ENCODE data around the gene TERT. TPM values are rescaled to one million over a fixed set of nuclear protein-coding genes. Genes with fewer than 3 reads are reported as not detected.

The TERT gene
- total and polyA plus RNA-seq, 2 of the 13 experiments (the other 11 are each of a cell fraction or from before 2014, with no cell fraction given) = 4.3 to 5.9 TPM

DNA sequence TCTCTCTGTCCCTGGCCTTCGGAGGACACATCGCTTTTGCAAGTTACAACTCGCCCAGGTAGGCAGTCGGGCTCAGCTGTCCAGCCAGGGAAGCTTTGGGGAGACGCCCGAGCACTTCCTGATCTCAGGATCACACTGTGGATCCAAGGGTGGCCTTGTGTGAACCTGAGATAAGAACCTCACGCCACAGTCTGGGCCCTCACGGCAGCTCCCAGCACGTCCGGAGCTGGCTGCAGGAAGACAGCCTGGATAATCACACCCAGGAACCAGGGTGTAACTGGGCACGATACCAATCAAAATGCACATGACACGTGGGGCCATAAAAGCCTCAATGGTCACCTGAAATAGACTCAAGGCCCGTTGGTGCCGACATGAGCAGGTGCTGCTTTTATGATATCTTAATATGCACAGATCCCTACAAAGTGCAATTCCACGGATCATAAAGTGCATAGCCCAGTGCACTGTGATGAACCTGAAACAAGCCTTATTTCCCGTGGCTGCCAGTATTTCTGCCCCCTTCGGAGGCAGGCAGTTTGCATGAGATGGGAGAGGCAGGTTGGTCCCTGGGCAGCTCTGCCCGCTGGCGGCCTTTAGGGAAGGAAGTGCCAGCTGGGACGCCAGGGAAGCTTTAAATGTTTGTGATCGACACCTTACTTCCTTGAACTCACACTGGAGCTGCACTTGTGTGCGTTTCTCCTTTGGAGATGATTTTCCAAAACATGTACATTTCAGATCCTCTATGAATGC, 55.2 kb downstream of the TERT start:
- H3K4me3 ChIP-seq (replicated peaks in 1 of 3; ENCODE audit: insufficient read depth in 1 of 3, low read depth in 2 of 3, low read length in 3 of 3) = no peak overlapping the region
- intact Hi-C loops (cut with micrococcal nuclease; ENCODE audit: unreplicated experiment) (no loop called here), in situ Hi-C loops (cut with HindIII; ENCODE audit: extremely low pct_ligation_motif_present, low pct_unique_long_range_greater_than_20kb) (loop anchor here (5.0 kb wide), 1 partner anchor 67 kb away; no protein-coding TSS in a partner anchor)
- CTCF ChIA-PET (ENCODE audit: low intra/inter-chr PET ratio, low total read pairs) = no interaction called here
- ATAC-seq = no peak
- H3K36me3 ChIP-seq (replicated peaks in 1 of 2; ENCODE audit: control insufficient read depth in 1 of 2, insufficient read depth in 2 of 2, low read length in 2 of 2) = no peaks in the 10 kb centered on the region
- peaks cover 14 to 58% of the 10 kb centered on the region in 2 experiments for H3K27me3 ChIP-seq (ENCODE audit: control insufficient read depth in 1 of 2, insufficient read depth in 2 of 2, low read length in 2 of 2)
- no peak overlapping the region for H3K4me2 ChIP-seq (ENCODE audit: low read depth, low read length)
- POLR2A ChIA-PET = no interaction called here
- no peak overlapping the region for H3K9ac ChIP-seq (ENCODE audit: insufficient read depth, low read depth, low read length)
- H2AFZ ChIP-seq (ENCODE audit: low read length) = no peak overlapping the region
- 33% methylated on average over 1 of the region's 22 CpGs for WGBS (ENCODE audit: low lambda C conversion rate)
- no peaks in the 10 kb centered on the region for H3K9me3 ChIP-seq (ENCODE audit: low read length)
- no peaks in the 10 kb centered on the region for H3K79me2 ChIP-seq (ENCODE audit: insufficient read depth, low read length)
- peaks cover 8% of the 10 kb centered on the region; the same call in 1 of the 2 replicates for H3K4me1 ChIP-seq (ENCODE audit: insufficient read depth, low read length)
- FAIRE-seq = no peak
- H3K27ac ChIP-seq (ENCODE audit: extremely low read length, insufficient read depth, low read length) = no peak overlapping the region
- no TSS peak for BruUV-seq (replicated peaks)
- DNase-seq (ENCODE audit: low spot score) = no peak
- H4K20me1 ChIP-seq (ENCODE audit: insufficient read depth, low read length) = peaks cover under 1% of the 10 kb centered on the region; the same call in 1 of the 2 replicates
- TF ChIP-seq, protein P1, sequence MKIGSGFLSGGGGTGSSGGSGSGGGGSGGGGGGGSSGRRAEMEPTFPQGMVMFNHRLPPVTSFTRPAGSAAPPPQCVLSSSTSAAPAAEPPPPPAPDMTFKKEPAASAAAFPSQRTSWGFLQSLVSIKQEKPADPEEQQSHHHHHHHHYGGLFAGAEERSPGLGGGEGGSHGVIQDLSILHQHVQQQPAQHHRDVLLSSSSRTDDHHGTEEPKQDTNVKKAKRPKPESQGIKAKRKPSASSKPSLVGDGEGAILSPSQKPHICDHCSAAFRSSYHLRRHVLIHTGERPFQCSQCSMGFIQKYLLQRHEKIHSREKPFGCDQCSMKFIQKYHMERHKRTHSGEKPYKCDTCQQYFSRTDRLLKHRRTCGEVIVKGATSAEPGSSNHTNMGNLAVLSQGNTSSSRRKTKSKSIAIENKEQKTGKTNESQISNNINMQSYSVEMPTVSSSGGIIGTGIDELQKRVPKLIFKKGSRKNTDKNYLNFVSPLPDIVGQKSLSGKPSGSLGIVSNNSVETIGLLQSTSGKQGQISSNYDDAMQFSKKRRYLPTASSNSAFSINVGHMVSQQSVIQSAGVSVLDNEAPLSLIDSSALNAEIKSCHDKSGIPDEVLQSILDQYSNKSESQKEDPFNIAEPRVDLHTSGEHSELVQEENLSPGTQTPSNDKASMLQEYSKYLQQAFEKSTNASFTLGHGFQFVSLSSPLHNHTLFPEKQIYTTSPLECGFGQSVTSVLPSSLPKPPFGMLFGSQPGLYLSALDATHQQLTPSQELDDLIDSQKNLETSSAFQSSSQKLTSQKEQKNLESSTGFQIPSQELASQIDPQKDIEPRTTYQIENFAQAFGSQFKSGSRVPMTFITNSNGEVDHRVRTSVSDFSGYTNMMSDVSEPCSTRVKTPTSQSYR (CRISPR knock-in tag; IDR thresholded peaks at IDR 0.05; ENCODE audit: borderline replicate concordance) = no peak
- TF ChIP-seq, protein P2, sequence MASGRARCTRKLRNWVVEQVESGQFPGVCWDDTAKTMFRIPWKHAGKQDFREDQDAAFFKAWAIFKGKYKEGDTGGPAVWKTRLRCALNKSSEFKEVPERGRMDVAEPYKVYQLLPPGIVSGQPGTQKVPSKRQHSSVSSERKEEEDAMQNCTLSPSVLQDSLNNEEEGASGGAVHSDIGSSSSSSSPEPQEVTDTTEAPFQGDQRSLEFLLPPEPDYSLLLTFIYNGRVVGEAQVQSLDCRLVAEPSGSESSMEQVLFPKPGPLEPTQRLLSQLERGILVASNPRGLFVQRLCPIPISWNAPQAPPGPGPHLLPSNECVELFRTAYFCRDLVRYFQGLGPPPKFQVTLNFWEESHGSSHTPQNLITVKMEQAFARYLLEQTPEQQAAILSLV (CRISPR knock-in tag; IDR thresholded peaks at IDR 0.05; ENCODE audit: borderline replicate concordance) = no peak
- TF ChIP-seq TEAD3 (CRISPR knock-in tag; optimal IDR thresholded peaks at IDR 0.05; ENCODE audit: borderline replicate concordance) = no peak
- TF ChIP-seq RCOR2 (CRISPR knock-in tag; IDR thresholded peaks at IDR 0.05) = no peak
- no peak for TF ChIP-seq HCFC1 (IDR thresholded peaks at IDR 0.05; ENCODE audit: low read depth, low read length)
- no peak for TF ChIP-seq KDM2A (CRISPR knock-in tag; IDR thresholded peaks at IDR 0.05; ENCODE audit: borderline replicate concordance, low read depth)
- TF ChIP-seq FOXC1 (CRISPR knock-in tag; IDR thresholded peaks at IDR 0.05; ENCODE audit: borderline replicate concordance) = no peak
- no peak for TF ChIP-seq ZBTB38 (CRISPR knock-in tag; IDR thresholded peaks at IDR 0.05)
- TF ChIP-seq, protein P3, sequence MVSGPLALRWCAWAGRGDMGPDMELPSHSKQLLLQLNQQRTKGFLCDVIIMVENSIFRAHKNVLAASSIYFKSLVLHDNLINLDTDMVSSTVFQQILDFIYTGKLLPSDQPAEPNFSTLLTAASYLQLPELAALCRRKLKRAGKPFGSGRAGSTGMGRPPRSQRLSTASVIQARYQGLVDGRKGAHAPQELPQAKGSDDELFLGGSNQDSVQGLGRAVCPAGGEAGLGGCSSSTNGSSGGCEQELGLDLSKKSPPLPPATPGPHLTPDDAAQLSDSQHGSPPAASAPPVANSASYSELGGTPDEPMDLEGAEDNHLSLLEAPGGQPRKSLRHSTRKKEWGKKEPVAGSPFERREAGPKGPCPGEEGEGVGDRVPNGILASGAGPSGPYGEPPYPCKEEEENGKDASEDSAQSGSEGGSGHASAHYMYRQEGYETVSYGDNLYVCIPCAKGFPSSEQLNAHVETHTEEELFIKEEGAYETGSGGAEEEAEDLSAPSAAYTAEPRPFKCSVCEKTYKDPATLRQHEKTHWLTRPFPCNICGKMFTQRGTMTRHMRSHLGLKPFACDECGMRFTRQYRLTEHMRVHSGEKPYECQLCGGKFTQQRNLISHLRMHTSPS (CRISPR knock-in tag; IDR thresholded peaks at IDR 0.05; ENCODE audit: low read depth) = no peak
- no peak for TF ChIP-seq SRF (IDR thresholded peaks at IDR 0.05; ENCODE audit: low read depth, low read length)
- TF ChIP-seq JDP2 (CRISPR knock-in tag; IDR thresholded peaks at IDR 0.05; ENCODE audit: borderline replicate concordance) = no peak
- no peak for TF ChIP-seq ZC3H4 (CRISPR knock-in tag; IDR thresholded peaks at IDR 0.05; ENCODE audit: borderline replicate concordance)
- no peak for TF ChIP-seq NFKB2 (CRISPR knock-in tag; IDR thresholded peaks at IDR 0.05; ENCODE audit: borderline replicate concordance)
- TF ChIP-seq, protein P4, sequence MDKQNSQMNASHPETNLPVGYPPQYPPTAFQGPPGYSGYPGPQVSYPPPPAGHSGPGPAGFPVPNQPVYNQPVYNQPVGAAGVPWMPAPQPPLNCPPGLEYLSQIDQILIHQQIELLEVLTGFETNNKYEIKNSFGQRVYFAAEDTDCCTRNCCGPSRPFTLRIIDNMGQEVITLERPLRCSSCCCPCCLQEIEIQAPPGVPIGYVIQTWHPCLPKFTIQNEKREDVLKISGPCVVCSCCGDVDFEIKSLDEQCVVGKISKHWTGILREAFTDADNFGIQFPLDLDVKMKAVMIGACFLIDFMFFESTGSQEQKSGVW (CRISPR knock-in tag; IDR thresholded peaks at IDR 0.05; ENCODE audit: borderline replicate concordance) = no peak
- no peak for TF ChIP-seq ZSCAN21 (CRISPR knock-in tag; IDR thresholded peaks at IDR 0.05; ENCODE audit: borderline replicate concordance)
- TF ChIP-seq ZFYVE20 (CRISPR knock-in tag; IDR thresholded peaks at IDR 0.05; ENCODE audit: borderline replicate concordance, low read depth) = no peak
- TF ChIP-seq TEAD2 (CRISPR knock-in tag; IDR thresholded peaks at IDR 0.05) = no peak
- no peak for TF ChIP-seq ISL2 (CRISPR knock-in tag; IDR thresholded peaks at IDR 0.05)

Data from HepG2 (cell line).